SK-N-SH (cell line): Measurements from ENCODE around the gene CDH13. TPM values are rescaled to one million over a fixed set of nuclear protein-coding genes. Genes with fewer than 3 reads are reported as not detected.

Experiments
- CTCF ChIA-PET: fragments of 300-600, 350-600 bp; formaldehyde crosslinking; extraction: SDS; loops from one replicate; lab custom pipeline; 2021; lab: Yijun Ruan, JAX
- POLR2A ChIA-PET: fragments of 350-600 bp; sonication (Branson Sonifier 250); formaldehyde crosslinking; extraction: SDS; loops from one replicate; lab custom pipeline; 2020; ENCODE audit warnings: antibody characterized with exemption, inconsistent platforms; lab: Yijun Ruan, JAX
- DNase-seq: peaks from one replicate; pipeline ENCODE4 v3.0.0; 2012
- H2AFZ ChIP-seq: fragments of 200-600 bp; sonication (generic); 2 replicates; pipeline ENCODE4 v1.8.1; 2016; ENCODE audit warnings: antibody characterized with exemption, mild to moderate bottlenecking, low read depth
- H3F3A ChIP-seq: fragments of 200-600 bp; sonication (generic); replicated peaks from 2 replicates; pipeline ENCODE3; 2016; ENCODE audit warnings: antibody characterized with exemption, mild to moderate bottlenecking; ENCODE audit not compliant: insufficient read depth
- H3K27ac ChIP-seq, 2 experiments: fragments of 200-500 bp in 1 of 2; fragments of 200-600 bp in 1 of 2; sonication (Bioruptor generic) in 1 of 2; sonication (generic), shearing (Covaris generic) in 1 of 2; 2 replicates each; pipeline versions ENCODE4 v1.5.1 to v1.6.1; 2014 to 2016; ENCODE audit warnings: low read depth in 2 of 2, inconsistent platforms in 1 of 2, low read length in 1 of 2, mild to moderate bottlenecking in 1 of 2, mixed read lengths in 1 of 2
- H3K27me3 ChIP-seq: fragments of 200-600 bp; sonication (generic), shearing (Covaris generic); 2 replicates; pipeline ENCODE4 v1.6.1; 2016; ENCODE audit warnings: mixed run types; ENCODE audit not compliant: insufficient read depth
- H3K36me3 ChIP-seq, 2 experiments: fragments of 200-500 bp in 1 of 2; fragments of 200-600 bp in 1 of 2; sonication (Bioruptor generic) in 1 of 2; sonication (generic) in 1 of 2; replicated peaks in 1 of 2; 2 replicates each; pipeline versions ENCODE3 to v1.5.1; 2014 to 2016; ENCODE audit warnings: low read length in 1 of 2, mild to moderate bottlenecking in 1 of 2; ENCODE audit not compliant: insufficient read depth in 2 of 2, control insufficient read depth in 1 of 2
- H3K4me1 ChIP-seq, 2 experiments: fragments of 200-500 bp in 1 of 2; fragments of 200-600 bp in 1 of 2; sonication (Bioruptor generic) in 1 of 2; sonication (generic), shearing (Covaris generic) in 1 of 2; 2 replicates each; pipeline versions ENCODE4 v1.5.1 to v1.6.1; 2014 to 2016; ENCODE audit warnings: low read depth in 1 of 2, low read length in 1 of 2, mixed run types in 1 of 2; ENCODE audit not compliant: insufficient read depth in 2 of 2, control insufficient read depth in 1 of 2
- H3K4me2 ChIP-seq: fragments of 200-600 bp; sonication (generic), shearing (Covaris generic); 2 replicates; pipeline ENCODE4 v1.6.1; 2017; ENCODE audit warnings: mixed run types
- H3K4me3 ChIP-seq, 2 experiments: fragments of 200-500 bp in 1 of 2; fragments of 200-600 bp in 1 of 2; sonication (Bioruptor generic) in 1 of 2; sonication (generic), shearing (Covaris generic) in 1 of 2; 2 replicates each; pipeline versions ENCODE4 v1.5.1 to v1.8.1; 2014 to 2016; ENCODE audit warnings: low read depth in 2 of 2, inconsistent platforms in 1 of 2, low read length in 1 of 2, mild to moderate bottlenecking in 1 of 2, mixed read lengths in 1 of 2, moderate library complexity in 1 of 2
- H3K79me2 ChIP-seq: fragments of 200-600 bp; sonication (generic); 2 replicates; pipeline ENCODE4 v1.8.1; 2017; ENCODE audit warnings: mild to moderate bottlenecking; ENCODE audit not compliant: insufficient read depth
- H3K9ac ChIP-seq: fragments of 200-600 bp; sonication (generic); 2 replicates; pipeline ENCODE4 v1.6.1; 2017; ENCODE audit warnings: mixed run types
- H3K9me2 ChIP-seq: fragments of 200-600 bp; sonication (generic); 2 replicates; pipeline ENCODE4 v1.6.1; 2017; ENCODE audit warnings: mixed run types
- H3K9me3 ChIP-seq: fragments of 200-600 bp; sonication (generic); 2 replicates; pipeline ENCODE4 v1.6.1; 2017; ENCODE audit warnings: mixed run types, mild to moderate bottlenecking, moderate library complexity
- H4K20me1 ChIP-seq: fragments of 200-600 bp; sonication (generic); 2 replicates; pipeline ENCODE4 v1.6.1; 2017; ENCODE audit warnings: mild to moderate bottlenecking, mixed run types; ENCODE audit not compliant: insufficient read depth
- CHD2 ChIP-seq: fragments of 150-350 bp; IDR thresholded peaks from 2 replicates; pipeline ENCODE4 v1.6.1; 2018; ENCODE audit warnings: low read length; ENCODE audit not compliant: partially characterized antibody
- EZH2phosphoT487 ChIP-seq: fragments of 200-600 bp; sonication (generic); IDR thresholded peaks from 2 replicates; pipeline ENCODE4 v1.6.1; 2017; ENCODE audit warnings: low read depth, mixed run types, mild to moderate bottlenecking, antibody characterized with exemption, moderate library complexity, borderline replicate concordance
- FOSL2 ChIP-seq: IDR thresholded peaks from 2 replicates; pipeline ENCODE4 v1.4.0; 2012; ENCODE audit warnings: low read depth, mild to moderate bottlenecking, moderate library complexity, borderline replicate concordance
- GABPA ChIP-seq: IDR thresholded peaks from 2 replicates; pipeline ENCODE4 v1.4.0; 2012; ENCODE audit warnings: low read depth, mild to moderate bottlenecking
- JUND ChIP-seq: IDR thresholded peaks from 2 replicates; pipeline ENCODE4 v1.4.0; 2012
- MEF2A ChIP-seq: IDR thresholded peaks from 2 replicates; pipeline ENCODE4 v1.4.0; 2012; ENCODE audit warnings: low read depth, borderline replicate concordance
- POLR2AphosphoS5 ChIP-seq: IDR thresholded peaks from 2 replicates; pipeline ENCODE4 v1.6.1; 2012; ENCODE audit warnings: low read depth, low read length
- RFX5 ChIP-seq: IDR thresholded peaks from 2 replicates; pipeline ENCODE4 v1.6.1; 2012; ENCODE audit warnings: mild to moderate bottlenecking, improper control_type of control experiment, low read length
- SMC3 ChIP-seq: IDR thresholded peaks from 2 replicates; pipeline ENCODE4 v1.6.1; 2012; ENCODE audit warnings: low read depth, low read length, improper control_type of control experiment
- TAF1 ChIP-seq: IDR thresholded peaks from 2 replicates; pipeline ENCODE4 v1.6.1; 2012; ENCODE audit warnings: low read depth, mild to moderate bottlenecking, low read length, moderate library complexity, borderline replicate concordance
- WGBS: methylation state at CpG from one replicate; pipeline ENCODE4 v1.1.6; 2017; ENCODE audit warnings: low lambda C conversion rate; 5-methylcytosine and 5-hydroxymethylcytosine counted together
- polyA plus RNA-seq, 3 experiments: library from polyadenylated mRNA; depleted of rRNA; stranded (reverse); fragments of >200 nt; gene quantifications; 2 replicates each; pipeline ENCODE4 v1.2.3, GENCODE V29; 2012
- TF ChIP-seq, protein P1 (sequence below): IDR thresholded peaks from 2 replicates; pipeline ENCODE4 v1.6.1; 2012; ENCODE audit warnings: mild to moderate bottlenecking, low read depth, low read length, moderate library complexity
- TF ChIP-seq, protein P2 (sequence below): fragments of 200-600 bp; sonication (generic); IDR thresholded peaks from 2 replicates; pipeline ENCODE4 v1.6.1; 2017; ENCODE audit warnings: antibody characterized with exemption, mild to moderate bottlenecking, moderate library complexity
- TF ChIP-seq, protein P3 (sequence below): fragments of 150-350 bp; IDR thresholded peaks from 2 replicates; pipeline ENCODE4 v1.6.1; 2017; ENCODE audit warnings: antibody characterized with exemption, low read length, low read depth, borderline replicate concordance
- TF ChIP-seq, protein P4 (sequence below): IDR thresholded peaks from 2 replicates; pipeline ENCODE4 v1.4.0; 2012; ENCODE audit warnings: low read depth
- TF ChIP-seq, protein P5 (sequence below): IDR thresholded peaks from 2 replicates; pipeline ENCODE4 v1.4.0; 2012; ENCODE audit warnings: low read depth, borderline replicate concordance

Gene CDH13
- polyA plus RNA-seq, 1 of the 3 experiments (the other 2 are of a cell fraction) = 93.0 TPM

DNA sequence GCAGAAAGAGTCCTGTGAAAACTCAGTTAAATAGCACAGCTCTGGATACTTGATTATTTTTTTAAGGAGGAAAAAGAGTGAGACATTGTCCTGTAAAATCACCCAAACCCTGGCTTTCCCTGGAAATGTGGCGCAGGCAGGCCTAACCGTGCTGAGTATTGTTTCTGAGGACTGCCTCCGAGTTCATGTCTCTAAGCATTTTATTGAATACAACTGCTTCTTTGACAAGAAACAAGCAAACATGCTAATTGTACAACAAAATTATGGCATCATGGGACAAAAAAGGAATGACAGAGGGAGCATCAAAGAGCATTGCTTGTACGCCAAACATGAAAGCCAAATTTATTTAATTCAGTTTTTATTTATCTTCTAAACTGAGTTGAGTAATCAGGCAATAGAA lies 1116.5 kb downstream of the CDH13 start:
- Histone ChIP-seq H3K9ac (no peak overlapping the region), H3K4me2 (no peak overlapping the region), H3F3A (no peaks in the 10 kb centered on the region), H3K79me2 (no peaks in the 10 kb centered on the region), H2AFZ (no peak overlapping the region), H3K4me1 (peaks cover 0 to 10% of the 10 kb centered on the region in 2 experiments; a peak in 1 of 4 replicates), H3K27ac (no peak overlapping the region), H3K9me3 (no peaks in the 10 kb centered on the region), H3K27me3 (no peaks in the 10 kb centered on the region), H3K36me3 (no peaks in the 10 kb centered on the region), H3K4me3 (no peak overlapping the region), H4K20me1 (no peaks in the 10 kb centered on the region), H3K9me2 (no peaks in the 10 kb centered on the region)
- TF ChIP-seq JUND (no peak), GABPA (no peak), MEF2A (no peak), EZH2phosphoT487 (no peak), POLR2AphosphoS5 (no peak), CHD2 (no peak), SMC3 (no peak), TAF1 (no peak), FOSL2 (no peak), RFX5 (no peak)
- TF ChIP-seq, protein P1, sequence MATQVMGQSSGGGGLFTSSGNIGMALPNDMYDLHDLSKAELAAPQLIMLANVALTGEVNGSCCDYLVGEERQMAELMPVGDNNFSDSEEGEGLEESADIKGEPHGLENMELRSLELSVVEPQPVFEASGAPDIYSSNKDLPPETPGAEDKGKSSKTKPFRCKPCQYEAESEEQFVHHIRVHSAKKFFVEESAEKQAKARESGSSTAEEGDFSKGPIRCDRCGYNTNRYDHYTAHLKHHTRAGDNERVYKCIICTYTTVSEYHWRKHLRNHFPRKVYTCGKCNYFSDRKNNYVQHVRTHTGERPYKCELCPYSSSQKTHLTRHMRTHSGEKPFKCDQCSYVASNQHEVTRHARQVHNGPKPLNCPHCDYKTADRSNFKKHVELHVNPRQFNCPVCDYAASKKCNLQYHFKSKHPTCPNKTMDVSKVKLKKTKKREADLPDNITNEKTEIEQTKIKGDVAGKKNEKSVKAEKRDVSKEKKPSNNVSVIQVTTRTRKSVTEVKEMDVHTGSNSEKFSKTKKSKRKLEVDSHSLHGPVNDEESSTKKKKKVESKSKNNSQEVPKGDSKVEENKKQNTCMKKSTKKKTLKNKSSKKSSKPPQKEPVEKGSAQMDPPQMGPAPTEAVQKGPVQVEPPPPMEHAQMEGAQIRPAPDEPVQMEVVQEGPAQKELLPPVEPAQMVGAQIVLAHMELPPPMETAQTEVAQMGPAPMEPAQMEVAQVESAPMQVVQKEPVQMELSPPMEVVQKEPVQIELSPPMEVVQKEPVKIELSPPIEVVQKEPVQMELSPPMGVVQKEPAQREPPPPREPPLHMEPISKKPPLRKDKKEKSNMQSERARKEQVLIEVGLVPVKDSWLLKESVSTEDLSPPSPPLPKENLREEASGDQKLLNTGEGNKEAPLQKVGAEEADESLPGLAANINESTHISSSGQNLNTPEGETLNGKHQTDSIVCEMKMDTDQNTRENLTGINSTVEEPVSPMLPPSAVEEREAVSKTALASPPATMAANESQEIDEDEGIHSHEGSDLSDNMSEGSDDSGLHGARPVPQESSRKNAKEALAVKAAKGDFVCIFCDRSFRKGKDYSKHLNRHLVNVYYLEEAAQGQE = no peak
- TF ChIP-seq, protein P2, sequence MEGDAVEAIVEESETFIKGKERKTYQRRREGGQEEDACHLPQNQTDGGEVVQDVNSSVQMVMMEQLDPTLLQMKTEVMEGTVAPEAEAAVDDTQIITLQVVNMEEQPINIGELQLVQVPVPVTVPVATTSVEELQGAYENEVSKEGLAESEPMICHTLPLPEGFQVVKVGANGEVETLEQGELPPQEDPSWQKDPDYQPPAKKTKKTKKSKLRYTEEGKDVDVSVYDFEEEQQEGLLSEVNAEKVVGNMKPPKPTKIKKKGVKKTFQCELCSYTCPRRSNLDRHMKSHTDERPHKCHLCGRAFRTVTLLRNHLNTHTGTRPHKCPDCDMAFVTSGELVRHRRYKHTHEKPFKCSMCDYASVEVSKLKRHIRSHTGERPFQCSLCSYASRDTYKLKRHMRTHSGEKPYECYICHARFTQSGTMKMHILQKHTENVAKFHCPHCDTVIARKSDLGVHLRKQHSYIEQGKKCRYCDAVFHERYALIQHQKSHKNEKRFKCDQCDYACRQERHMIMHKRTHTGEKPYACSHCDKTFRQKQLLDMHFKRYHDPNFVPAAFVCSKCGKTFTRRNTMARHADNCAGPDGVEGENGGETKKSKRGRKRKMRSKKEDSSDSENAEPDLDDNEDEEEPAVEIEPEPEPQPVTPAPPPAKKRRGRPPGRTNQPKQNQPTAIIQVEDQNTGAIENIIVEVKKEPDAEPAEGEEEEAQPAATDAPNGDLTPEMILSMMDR = no peak
- TF ChIP-seq, protein P3, sequence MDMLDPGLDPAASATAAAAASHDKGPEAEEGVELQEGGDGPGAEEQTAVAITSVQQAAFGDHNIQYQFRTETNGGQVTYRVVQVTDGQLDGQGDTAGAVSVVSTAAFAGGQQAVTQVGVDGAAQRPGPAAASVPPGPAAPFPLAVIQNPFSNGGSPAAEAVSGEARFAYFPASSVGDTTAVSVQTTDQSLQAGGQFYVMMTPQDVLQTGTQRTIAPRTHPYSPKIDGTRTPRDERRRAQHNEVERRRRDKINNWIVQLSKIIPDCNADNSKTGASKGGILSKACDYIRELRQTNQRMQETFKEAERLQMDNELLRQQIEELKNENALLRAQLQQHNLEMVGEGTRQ = no peak
- TF ChIP-seq, protein P4, sequence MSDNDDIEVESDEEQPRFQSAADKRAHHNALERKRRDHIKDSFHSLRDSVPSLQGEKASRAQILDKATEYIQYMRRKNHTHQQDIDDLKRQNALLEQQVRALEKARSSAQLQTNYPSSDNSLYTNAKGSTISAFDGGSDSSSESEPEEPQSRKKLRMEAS = no peak
- TF ChIP-seq, protein P5, sequence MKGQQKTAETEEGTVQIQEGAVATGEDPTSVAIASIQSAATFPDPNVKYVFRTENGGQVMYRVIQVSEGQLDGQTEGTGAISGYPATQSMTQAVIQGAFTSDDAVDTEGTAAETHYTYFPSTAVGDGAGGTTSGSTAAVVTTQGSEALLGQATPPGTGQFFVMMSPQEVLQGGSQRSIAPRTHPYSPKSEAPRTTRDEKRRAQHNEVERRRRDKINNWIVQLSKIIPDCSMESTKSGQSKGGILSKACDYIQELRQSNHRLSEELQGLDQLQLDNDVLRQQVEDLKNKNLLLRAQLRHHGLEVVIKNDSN = no peak
- POLR2A ChIA-PET = no interaction called here
- CTCF ChIA-PET = no interaction called here
- DNase-seq = no peak
- 82% methylated on average over 4 of the region's 4 CpGs for WGBS
